ENCODE measurements around the gene PPIB.

The PPIB gene

DNA sequence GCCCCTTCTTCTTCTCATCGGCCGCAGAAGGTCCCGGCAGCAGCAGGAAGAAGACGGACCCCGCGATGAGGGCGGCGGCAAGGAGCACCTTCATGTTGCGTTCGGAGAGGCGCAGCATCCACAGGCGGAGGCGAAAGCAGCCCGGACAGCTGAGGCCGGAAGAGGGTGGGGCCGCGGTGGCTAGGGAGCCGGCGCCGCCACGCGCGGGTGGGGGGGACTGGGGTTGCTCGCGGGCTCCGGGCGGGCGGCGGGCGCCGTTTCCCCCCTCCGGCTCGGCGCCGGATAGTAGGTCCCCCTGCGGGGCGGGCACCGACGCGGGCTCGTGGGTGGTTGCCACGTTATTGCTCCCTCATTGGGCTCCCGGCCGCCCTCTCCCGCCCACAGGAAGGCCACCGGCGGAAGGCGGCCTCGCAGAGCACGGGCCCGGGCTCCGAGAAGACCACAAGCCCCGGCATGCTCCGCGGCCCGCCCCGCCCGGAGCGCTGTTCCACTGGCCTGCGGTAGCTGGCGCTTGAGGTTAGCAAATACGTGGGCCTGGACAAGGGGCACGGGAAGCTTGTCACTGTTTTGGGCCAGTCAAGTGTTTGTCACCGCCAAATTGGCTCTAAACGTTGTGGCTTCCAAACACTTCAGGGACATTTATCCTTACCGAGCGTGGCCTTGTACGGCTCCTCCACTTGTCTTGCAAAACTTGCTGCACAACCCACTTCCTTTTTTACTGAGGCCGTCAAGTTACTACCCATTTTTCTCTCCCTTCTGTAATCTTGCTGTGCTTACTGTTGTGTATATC is at the start of gene PPIB:
TSS of gene PPIB (minus strand) at position 154 of the 790 bp plus-strand sequence. CDS start at position 118, 36 bp downstream.
- peak; percentile 97 for DNase-seq (ENCODE audit: low spot score)

DNA sequence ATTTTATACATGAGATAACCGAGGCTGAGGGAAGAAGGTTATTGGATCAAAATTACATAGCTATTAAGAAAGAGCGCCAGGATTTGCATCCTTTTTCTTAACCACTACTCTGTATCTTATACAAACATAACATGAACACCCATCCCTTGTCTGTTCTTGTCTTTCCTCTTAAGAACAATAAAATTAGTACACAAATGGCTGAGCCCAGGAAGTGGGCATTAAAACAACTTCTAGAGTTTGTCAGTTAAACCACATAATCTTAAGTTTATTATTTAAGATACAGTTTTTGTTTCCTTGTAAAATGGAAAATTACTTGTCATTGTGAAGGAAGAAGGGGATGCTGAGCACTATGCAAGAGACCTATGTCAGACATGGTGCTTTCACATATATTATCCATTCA is 48.9 kb upstream of the PPIB start:
- DNase-seq (ENCODE audit: low spot score): no peak

GRCh38 chr15:64210371-64210770 is 47.5 kb upstream of the PPIB start:
- no peak for DNase-seq (ENCODE audit: low spot score)

GRCh38 chr15:64209680-64210334 is 47.0 kb upstream of the PPIB start:
- peak; percentile 80 for DNase-seq (ENCODE audit: low spot score)

DNA sequence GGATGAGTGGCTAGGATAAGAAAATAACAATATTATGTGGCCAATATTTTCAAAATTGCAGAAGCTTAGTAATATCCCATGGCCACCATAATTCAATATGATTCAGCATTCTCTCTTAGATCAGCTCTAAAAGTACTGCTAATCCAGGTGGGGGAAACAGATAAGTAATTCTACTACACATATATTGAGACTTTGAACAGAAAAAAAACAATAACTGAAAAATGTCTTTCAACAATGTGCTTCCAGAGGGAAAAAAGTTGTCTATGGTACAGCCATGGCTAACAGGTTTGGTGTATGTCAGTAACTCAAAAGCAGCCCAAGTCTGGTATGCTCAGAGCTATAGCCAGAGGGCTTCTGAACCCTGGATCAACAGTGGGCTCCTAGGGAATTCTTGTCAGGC is 42.4 kb upstream of the PPIB start:
- DNase-seq (ENCODE audit: low spot score): no peak

DNA sequence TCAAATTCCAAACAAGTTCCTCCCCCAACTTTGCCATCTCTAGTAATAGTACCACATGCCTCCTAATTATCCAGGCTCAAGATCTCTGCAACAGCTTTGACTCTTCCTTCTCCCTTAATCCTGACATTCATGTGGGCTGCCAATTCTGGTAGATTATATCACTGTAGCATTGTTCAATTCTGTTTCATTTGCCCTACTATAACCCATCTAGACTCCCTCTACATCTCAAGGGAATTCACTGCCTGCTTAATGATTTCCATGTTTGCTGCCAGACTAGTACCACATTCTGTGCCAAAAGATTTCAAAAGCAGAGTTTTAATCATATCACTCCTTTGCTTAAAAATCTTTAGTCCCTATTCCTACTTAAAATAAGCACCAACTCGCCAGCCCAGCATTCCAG is 34.6 kb upstream of the PPIB start:
- DNase-seq (ENCODE audit: low spot score): no peak

- no peak for DNase-seq (ENCODE audit: low spot score)
Measured at GRCh38 chr15:64193971-64194370, 31.1 kb upstream of the PPIB start.

- no peak for DNase-seq (ENCODE audit: low spot score)
Measured at GRCh38 chr15:64191971-64192830, 29.4 kb upstream of the PPIB start.

DNA sequence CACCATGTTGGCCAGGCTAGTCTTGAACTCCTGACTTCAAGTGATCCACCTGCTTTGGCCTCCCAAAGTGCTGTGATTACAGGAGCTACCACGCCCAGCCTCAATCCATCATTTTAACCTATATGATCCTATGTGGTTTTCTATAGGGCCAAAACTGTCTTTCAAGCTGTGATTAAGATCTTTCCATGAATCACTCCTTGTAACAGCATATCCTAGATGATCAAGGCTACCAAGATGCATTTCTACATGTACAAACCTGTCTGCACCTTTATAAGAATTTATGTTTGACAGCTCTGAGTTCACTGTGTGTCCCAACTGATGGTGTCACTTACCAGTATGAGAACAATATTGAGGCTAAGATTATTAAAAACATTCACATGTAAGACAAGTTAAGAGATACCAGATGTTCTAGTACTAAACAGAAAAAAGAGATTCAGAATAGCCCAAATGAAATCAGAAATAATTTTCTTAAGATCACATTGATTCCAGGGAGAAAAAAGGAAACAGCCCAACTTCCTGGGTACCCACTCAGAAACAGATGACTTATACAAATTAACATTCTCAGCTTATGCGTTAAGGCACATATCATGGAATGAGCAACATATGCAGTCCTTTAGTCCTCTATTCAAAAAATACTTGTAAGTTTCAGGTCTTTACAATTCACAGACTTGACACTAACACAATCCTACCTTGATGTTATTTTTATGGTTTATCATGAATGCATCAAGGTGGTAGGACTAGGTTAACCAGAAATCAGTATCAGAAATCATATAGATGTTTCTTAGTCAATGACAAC is 24.8 kb upstream of the PPIB start:
- DNase-seq (ENCODE audit: low spot score): no peak

GRCh38 chr15:64185146-64185911 is 22.5 kb upstream of the PPIB start:
- DNase-seq (ENCODE audit: low spot score): no peak

- no peak for DNase-seq (ENCODE audit: low spot score)
Measured at GRCh38 chr15:64182859-64183370, 20.1 kb upstream of the PPIB start.

- DNase-seq (ENCODE audit: low spot score): no peak
Measured at GRCh38 chr15:64180235-64180824, 17.5 kb upstream of the PPIB start.

- DNase-seq (ENCODE audit: low spot score): no peak
Measured at GRCh38 chr15:64166102-64166890, 3.5 kb upstream of the PPIB start.

GRCh38 chr15:64164436-64164835 is 1.6 kb upstream of the PPIB start:
- no peak for DNase-seq (ENCODE audit: low spot score)

GRCh38 chr15:64163659-64164362 is 989 bp upstream of the PPIB start:
- DNase-seq (ENCODE audit: low spot score): no peak

DNA sequence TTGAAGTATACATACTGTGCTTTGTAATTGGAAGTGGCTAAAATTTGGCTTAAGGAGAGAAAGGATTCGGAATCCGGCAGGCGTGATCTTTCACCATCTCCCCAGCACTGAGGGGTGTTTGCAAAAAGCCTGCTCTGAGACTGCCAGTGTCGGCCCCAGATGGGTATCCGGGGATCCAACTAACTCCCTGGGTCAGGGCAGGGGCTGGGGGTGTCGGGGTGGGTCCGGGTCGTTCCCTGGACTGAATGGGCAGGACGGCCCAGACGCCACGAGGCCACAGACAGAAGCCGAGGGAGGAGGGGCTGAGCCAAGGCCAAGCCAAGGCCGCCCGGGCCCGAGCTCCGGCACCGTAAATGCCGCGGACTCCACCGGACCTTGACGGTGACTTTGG is 349 bp downstream of the PPIB start:
- no peak for DNase-seq (ENCODE audit: low spot score)

GRCh38 chr15:64161688-64162477 is 939 bp downstream of the PPIB start:
- peak; percentile 44 for DNase-seq (ENCODE audit: low spot score)
